ENCODE results near the gene ZNF175.

The ZNF175 gene

DNA sequence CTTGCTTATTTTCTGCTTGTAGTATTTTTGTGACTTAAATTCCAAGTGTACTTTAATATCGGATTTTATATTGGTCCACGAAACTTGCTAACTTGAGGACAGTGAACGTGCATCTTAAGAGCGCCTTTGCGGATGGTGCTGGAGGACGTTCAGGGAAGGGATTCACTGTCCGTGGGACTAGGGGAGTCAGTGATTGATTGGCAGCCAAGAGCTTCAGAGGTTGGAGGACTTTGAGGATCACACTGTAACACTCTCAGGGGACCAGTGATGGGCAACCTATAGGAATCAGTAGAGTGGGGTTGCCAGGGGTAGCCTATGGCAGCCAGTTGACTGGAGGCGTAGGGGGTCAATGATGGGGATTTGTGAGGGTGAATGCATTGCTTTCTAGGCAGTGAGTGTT lies 516 bp downstream of the ZNF175 start:
- peak; percentile 28 for DNase-seq (ENCODE audit: low read depth, low spot score)
- H3K4me3 ChIP-seq (ENCODE audit: low read depth, low read length), result peak overlapping the region; percentile 88
- in situ Hi-C loops (cut with HindIII; ENCODE audit: low sequenced_read_pairs), result no loop called here
- TF ChIP-seq, protein P1, sequence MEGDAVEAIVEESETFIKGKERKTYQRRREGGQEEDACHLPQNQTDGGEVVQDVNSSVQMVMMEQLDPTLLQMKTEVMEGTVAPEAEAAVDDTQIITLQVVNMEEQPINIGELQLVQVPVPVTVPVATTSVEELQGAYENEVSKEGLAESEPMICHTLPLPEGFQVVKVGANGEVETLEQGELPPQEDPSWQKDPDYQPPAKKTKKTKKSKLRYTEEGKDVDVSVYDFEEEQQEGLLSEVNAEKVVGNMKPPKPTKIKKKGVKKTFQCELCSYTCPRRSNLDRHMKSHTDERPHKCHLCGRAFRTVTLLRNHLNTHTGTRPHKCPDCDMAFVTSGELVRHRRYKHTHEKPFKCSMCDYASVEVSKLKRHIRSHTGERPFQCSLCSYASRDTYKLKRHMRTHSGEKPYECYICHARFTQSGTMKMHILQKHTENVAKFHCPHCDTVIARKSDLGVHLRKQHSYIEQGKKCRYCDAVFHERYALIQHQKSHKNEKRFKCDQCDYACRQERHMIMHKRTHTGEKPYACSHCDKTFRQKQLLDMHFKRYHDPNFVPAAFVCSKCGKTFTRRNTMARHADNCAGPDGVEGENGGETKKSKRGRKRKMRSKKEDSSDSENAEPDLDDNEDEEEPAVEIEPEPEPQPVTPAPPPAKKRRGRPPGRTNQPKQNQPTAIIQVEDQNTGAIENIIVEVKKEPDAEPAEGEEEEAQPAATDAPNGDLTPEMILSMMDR (IDR thresholded peaks at IDR 0.05; ENCODE audit: low read depth, low read length), result no peak

DNA sequence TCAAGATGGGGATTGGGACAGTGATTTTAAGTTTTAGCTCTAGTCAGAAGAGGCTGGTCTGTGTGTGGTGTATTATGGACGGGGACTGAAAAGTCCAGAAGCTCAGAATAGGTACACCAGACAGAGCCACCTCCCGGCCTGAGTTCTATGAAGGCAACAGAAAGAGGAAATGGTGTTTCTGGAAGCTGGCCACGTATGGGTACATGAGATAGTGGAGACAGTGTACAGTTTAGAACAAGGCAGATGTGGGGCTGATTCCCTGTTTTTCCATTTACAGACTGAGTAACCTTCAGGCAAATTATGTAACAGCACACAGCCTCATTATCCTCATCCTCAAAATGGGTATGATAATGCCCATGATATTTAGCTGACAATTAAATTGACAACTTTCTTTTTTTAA lies 1.3 kb downstream of the ZNF175 start:
- no peak for DNase-seq (ENCODE audit: low read depth, low spot score)
- TF ChIP-seq, protein P1 (IDR thresholded peaks at IDR 0.05; ENCODE audit: low read depth, low read length), result no peak
- peak overlapping the region; percentile 88 for H3K4me3 ChIP-seq (ENCODE audit: low read depth, low read length)
- in situ Hi-C loops (cut with HindIII; ENCODE audit: low sequenced_read_pairs), result no loop called here

DNA sequence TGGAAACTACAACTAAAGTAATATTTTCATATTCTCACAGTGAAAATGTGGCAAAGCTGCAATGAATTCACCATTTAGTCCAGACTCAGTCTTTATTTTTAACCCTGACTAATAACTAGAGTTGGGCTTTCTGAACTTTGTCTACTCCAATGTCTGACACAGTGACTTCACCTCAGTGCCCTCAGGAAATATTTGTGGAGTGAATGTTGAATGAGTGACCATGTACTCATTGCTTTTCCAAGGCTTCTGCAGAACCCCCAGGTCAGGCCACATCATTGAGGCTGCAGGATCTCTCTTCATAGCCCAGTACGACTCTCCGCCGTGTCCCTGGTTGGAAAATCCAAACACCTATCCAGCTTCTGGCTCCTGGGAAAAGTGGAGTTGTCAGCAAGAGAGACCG lies 1.8 kb downstream of the ZNF175 start:
- H3K4me3 ChIP-seq (ENCODE audit: low read depth, low read length), result no peak overlapping the region
- peak; percentile 37 for DNase-seq (ENCODE audit: low read depth, low spot score)
- in situ Hi-C loops (cut with HindIII; ENCODE audit: low sequenced_read_pairs), result no loop called here
- TF ChIP-seq, protein P1 (IDR thresholded peaks at IDR 0.05; ENCODE audit: low read depth, low read length), result no peak

DNA sequence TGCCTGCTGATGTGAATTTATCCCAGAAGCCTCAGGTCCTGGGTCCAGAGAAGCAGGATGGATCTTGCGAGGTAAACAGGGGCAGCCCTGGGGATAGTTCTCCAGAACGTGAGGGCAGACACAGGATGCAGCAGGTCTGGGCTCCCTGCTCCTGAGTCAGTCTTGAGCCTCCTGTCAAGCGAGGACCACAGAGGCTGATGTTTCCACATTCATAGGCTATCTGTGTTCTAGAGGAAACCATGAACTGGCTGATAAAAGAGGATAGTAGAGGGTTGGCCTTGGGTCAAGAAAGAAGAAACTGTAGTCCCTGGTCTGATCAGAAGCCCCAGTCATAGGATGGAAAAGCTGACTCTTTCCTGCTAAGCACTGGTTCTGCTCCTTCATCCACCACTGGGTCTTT lies 2.2 kb downstream of the ZNF175 start:
- no peak overlapping the region for H3K4me3 ChIP-seq (ENCODE audit: low read depth, low read length)

DNA sequence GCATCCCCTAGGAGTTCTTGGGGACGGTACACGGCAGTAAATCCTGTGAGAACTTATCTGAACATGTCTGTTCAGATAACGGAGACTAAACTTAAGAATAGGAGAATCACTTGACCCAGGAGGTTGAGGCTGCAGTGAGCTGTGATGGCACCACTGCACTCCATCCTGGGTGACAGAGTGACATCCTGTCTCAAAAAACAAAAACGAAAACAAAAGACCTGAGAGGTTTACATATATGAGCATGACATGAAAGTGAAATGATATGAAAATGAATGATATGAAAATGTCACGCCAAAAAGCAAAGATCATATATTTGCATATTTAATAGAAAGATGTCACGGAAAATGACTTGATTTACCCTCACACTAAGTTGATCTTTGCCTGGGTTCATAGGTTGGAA lies 5.8 kb downstream of the ZNF175 start:
- DNase-seq (ENCODE audit: low read depth, low spot score), result no peak
- H3K4me3 ChIP-seq (ENCODE audit: low read depth, low read length), result no peak overlapping the region
- in situ Hi-C loops (cut with HindIII; ENCODE audit: low sequenced_read_pairs), result no loop called here
- TF ChIP-seq, protein P1 (IDR thresholded peaks at IDR 0.05; ENCODE audit: low read depth, low read length), result no peak

More for the DNA sequence above, 2.2 kb downstream of the ZNF175 start:
- TF ChIP-seq, protein P1 (IDR thresholded peaks at IDR 0.05; ENCODE audit: low read depth, low read length), result no peak
- in situ Hi-C loops (cut with HindIII; ENCODE audit: low sequenced_read_pairs), result no loop called here
- no peak for DNase-seq (ENCODE audit: low read depth, low spot score)

DNA sequence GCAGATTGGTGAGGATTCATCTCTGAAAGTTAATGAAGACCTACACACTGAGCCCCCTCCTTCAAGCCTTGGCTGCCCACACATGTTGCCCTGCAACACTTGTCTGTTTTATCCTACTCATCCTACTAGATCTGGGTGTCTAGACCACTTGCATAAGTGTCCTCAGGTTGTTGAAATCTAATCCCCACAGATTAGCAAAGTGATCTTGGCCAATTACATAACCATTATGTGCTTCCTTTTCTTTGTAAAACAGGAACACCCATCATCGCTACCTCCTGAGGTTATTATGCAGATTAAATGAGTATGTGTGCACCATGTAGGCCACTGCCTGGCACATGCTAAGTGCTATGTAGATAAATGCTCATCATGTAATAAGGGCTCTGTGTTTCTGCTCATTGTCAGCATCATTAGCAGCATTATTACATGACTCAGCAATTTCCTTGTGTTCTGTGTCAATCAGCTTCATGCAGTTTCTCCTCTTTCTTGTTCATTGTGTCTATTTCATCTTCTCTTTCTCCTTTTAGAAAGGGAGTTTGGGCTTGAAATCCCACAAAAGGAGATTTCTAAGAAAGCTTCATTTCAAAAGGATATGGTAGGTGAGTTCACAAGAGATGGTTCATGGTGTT lies 15.1 kb downstream of the ZNF175 start:
- in situ Hi-C loops (cut with HindIII; ENCODE audit: low sequenced_read_pairs), result no loop called here
- DNase-seq (ENCODE audit: low read depth, low spot score), result no peak
- H3K4me3 ChIP-seq (ENCODE audit: low read depth, low read length), result no peak overlapping the region
- TF ChIP-seq, protein P1 (IDR thresholded peaks at IDR 0.05; ENCODE audit: low read depth, low read length), result no peak
